HCT116 (cell line): ENCODE data around the gene HMGCL. TPM values are rescaled to one million over a fixed set of nuclear protein-coding genes. Genes with fewer than 3 reads are reported as not detected.

Source experiments
- ATAC-seq: fragments of 200-7000 bp; cut with Tn5 transposase; 2 replicates; pipeline ENCODE4 v1.9.1; 2020; ENCODE audit warnings: mild to moderate bottlenecking, moderate library complexity
- BruUV-seq: library from RNA; stranded (reverse); fragments of 400-500 nt; replicated peaks from 2 replicates; lab custom pipeline; 2021; lab: Mats Ljungman, UMichigan
- CTCF ChIA-PET: fragments of 300-600 bp; sonication (Branson Sonifier 250); formaldehyde crosslinking; loops from one replicate; lab custom pipeline; 2021; ENCODE audit warnings: antibody characterized with exemption; lab: Charles Lee
- POLR2A ChIA-PET: fragments of 300-600, 350-600 bp; sonication (Branson Sonifier 250); formaldehyde crosslinking; loops from one replicate; lab custom pipeline; 2021; ENCODE audit warnings: antibody characterized with exemption; lab: Charles Lee
- RAD21 ChIA-PET, 2 experiments: fragments of 300-600 bp; sonication (Branson Sonifier 250); formaldehyde crosslinking; loops; one replicate each; lab custom pipeline; 2023; ENCODE audit warnings: low total read pairs in 2 of 2; ENCODE audit not compliant: uncharacterized antibody in 2 of 2, unreplicated experiment in 2 of 2, low non-redundant PET in 1 of 2; lab: Charles Lee
- DNase-seq: peaks from one replicate; pipeline ENCODE4 v3.0.0-alpha.2; 2010; ENCODE audit warnings: low read depth, low spot score
- H2AFZ ChIP-seq: fragments of 200-600 bp; shearing (Covaris generic), sonication (generic); 2 replicates; pipeline ENCODE4 v1.6.1; 2017; ENCODE audit warnings: low read depth, mixed run types, mixed read lengths, antibody characterized with exemption, low read length; ENCODE audit not compliant: poor library complexity, severe bottlenecking
- H3K27ac ChIP-seq: 2 replicates; pipeline ENCODE4 v1.5.1; 2012; ENCODE audit warnings: low read depth, low read length
- H3K27me3 ChIP-seq: fragments of 200-600 bp; sonication (generic); 2 replicates; pipeline ENCODE4 v1.6.1; 2016; ENCODE audit warnings: mixed run types, low read length, mixed read lengths; ENCODE audit not compliant: insufficient read depth
- H3K36me3 ChIP-seq, 2 experiments: fragments of 200-500 bp in 1 of 2; fragments of 200-600 bp in 1 of 2; sonication (Bioruptor generic) in 1 of 2; sonication (generic) in 1 of 2; 2 replicates each; pipeline versions ENCODE4 v1.5.1 to v1.6.1; 2014 to 2016; ENCODE audit warnings: low read length in 2 of 2, inconsistent platforms in 1 of 2, mixed read lengths in 1 of 2, mixed run types in 1 of 2; ENCODE audit not compliant: insufficient read depth in 2 of 2, control insufficient read depth in 1 of 2
- H3K4me1 ChIP-seq, 2 experiments: fragments of 200-600 bp in 1 of 2; sonication (generic) in 1 of 2; 2 replicates each; pipeline versions ENCODE4 v1.5.1 to v1.6.1; 2012 to 2017; ENCODE audit warnings: low read length in 2 of 2, inconsistent platforms in 1 of 2, mild to moderate bottlenecking in 1 of 2, mixed read lengths in 1 of 2, mixed run types in 1 of 2, moderate library complexity in 1 of 2; ENCODE audit not compliant: insufficient read depth in 2 of 2, control insufficient read depth in 1 of 2
- H3K4me2 ChIP-seq: fragments of 200-600 bp; sonication (generic); 2 replicates; pipeline ENCODE4 v1.6.1; 2017; ENCODE audit warnings: mixed run types, low read length, mixed read lengths
- H3K4me3 ChIP-seq, 2 experiments: fragments of 200-600 bp in 1 of 2; sonication (generic) in 1 of 2; replicated peaks in 1 of 2; 2 replicates each; pipeline ENCODE4 v1.5.1; 2011 to 2016; ENCODE audit warnings: low read length in 2 of 2, control low read depth in 1 of 2, low read depth in 1 of 2, mild to moderate bottlenecking in 1 of 2, mixed read lengths in 1 of 2, mixed run types in 1 of 2
- H3K79me2 ChIP-seq: fragments of 200-600 bp; sonication (generic); 2 replicates; pipeline ENCODE4 v1.6.1; 2017; ENCODE audit warnings: mild to moderate bottlenecking, mixed run types, low read length, moderate library complexity, mixed read lengths; ENCODE audit not compliant: insufficient read depth
- H3K9ac ChIP-seq: fragments of 200-600 bp; sonication (generic); 2 replicates; pipeline ENCODE4 v1.6.1; 2016; ENCODE audit warnings: low read length, mixed read lengths
- H3K9me2 ChIP-seq: fragments of 200-600 bp; sonication (generic), shearing (Covaris generic); 2 replicates; pipeline ENCODE4 v1.6.1; 2017; ENCODE audit warnings: mixed run types, mild to moderate bottlenecking, moderate library complexity; ENCODE audit not compliant: insufficient read depth
- H3K9me3 ChIP-seq, 2 experiments: fragments of 200-500 bp in 1 of 2; fragments of 200-600 bp in 1 of 2; sonication (Bioruptor generic) in 1 of 2; sonication (generic) in 1 of 2; 2 replicates each; pipeline ENCODE4 v1.6.1; 2014 to 2017; ENCODE audit warnings: low read length in 2 of 2, mixed read lengths in 2 of 2, inconsistent platforms in 1 of 2, low read depth in 1 of 2, mild to moderate bottlenecking in 1 of 2, mixed run types in 1 of 2, moderate library complexity in 1 of 2; ENCODE audit not compliant: control insufficient read depth in 1 of 2, insufficient read depth in 1 of 2
- H4K20me1 ChIP-seq: fragments of 200-600 bp; sonication (generic), shearing (Covaris generic); 2 replicates; pipeline ENCODE4 v1.6.1; 2017; ENCODE audit warnings: mixed run types, mild to moderate bottlenecking, moderate library complexity; ENCODE audit not compliant: insufficient read depth
- ATF3 ChIP-seq: IDR thresholded peaks from 2 replicates; pipeline ENCODE4 v1.6.1; 2012
- CBX3 ChIP-seq: IDR thresholded peaks from 2 replicates; pipeline ENCODE4 v1.6.1; 2012; ENCODE audit warnings: low read depth
- CEBPB ChIP-seq: IDR thresholded peaks from 2 replicates; pipeline ENCODE4 v1.6.1; 2012; ENCODE audit warnings: low read depth
- EGR1 ChIP-seq: IDR thresholded peaks from 2 replicates; pipeline ENCODE4 v1.6.1; 2012; ENCODE audit warnings: low read depth
- ELF1 ChIP-seq: IDR thresholded peaks from 2 replicates; pipeline ENCODE4 v1.6.1; 2012; ENCODE audit warnings: low read depth, borderline replicate concordance
- EZH2 ChIP-seq: fragments of 200-600 bp; sonication (generic); IDR thresholded peaks from 2 replicates; pipeline ENCODE4 v1.6.1; 2017; ENCODE audit warnings: antibody characterized with exemption, mixed run types
- EZH2phosphoT487 ChIP-seq: fragments of 200-600 bp; IDR thresholded peaks from 2 replicates; pipeline ENCODE4 v1.6.1; 2018; ENCODE audit warnings: antibody characterized with exemption, borderline replicate concordance
- FOSL1 ChIP-seq: IDR thresholded peaks from 2 replicates; pipeline ENCODE4 v1.6.1; 2012; ENCODE audit warnings: low read depth
- JUND ChIP-seq: IDR thresholded peaks from 2 replicates; pipeline ENCODE4 v1.6.1; 2012
- POLR2AphosphoS5 ChIP-seq: IDR thresholded peaks from 2 replicates; pipeline ENCODE4 v1.6.1; 2011; ENCODE audit warnings: mild to moderate bottlenecking, low read depth, low read length, moderate library complexity
- RAD21 ChIP-seq: IDR thresholded peaks from 2 replicates; pipeline ENCODE4 v1.6.1; 2012; ENCODE audit warnings: low read depth, mild to moderate bottlenecking
- SIN3A ChIP-seq: IDR thresholded peaks from 2 replicates; pipeline ENCODE4 v1.6.1; 2012; ENCODE audit warnings: low read depth
- SP1 ChIP-seq: IDR thresholded peaks from 2 replicates; pipeline ENCODE4 v1.6.1; 2012; ENCODE audit warnings: low read depth
- SRF ChIP-seq: IDR thresholded peaks from 2 replicates; pipeline ENCODE4 v1.6.1; 2012; ENCODE audit warnings: low read depth
- TCF7L2 ChIP-seq: IDR thresholded peaks from 2 replicates; pipeline ENCODE4 v1.7.0; 2011; ENCODE audit warnings: borderline replicate concordance, inconsistent platforms; ENCODE audit not compliant: insufficient read depth, insufficient read length; ENCODE audit errors: extremely low read depth
- ZBTB33 ChIP-seq: IDR thresholded peaks from 2 replicates; pipeline ENCODE4 v1.6.1; 2011; ENCODE audit warnings: mild to moderate bottlenecking, low read length, moderate library complexity; ENCODE audit not compliant: insufficient replicate concordance; ENCODE audit errors: extremely low read depth
- ZNF274 ChIP-seq: fragments of 200-500 bp; sonication (Bioruptor generic); IDR thresholded peaks from 2 replicates; pipeline ENCODE4 v1.6.1; 2014; ENCODE audit warnings: mild to moderate bottlenecking, low read depth, low read length, inconsistent platforms
- intact Hi-C: fragments of 100-400 bp; cut with micrococcal nuclease; formaldehyde crosslinking; loops from 2 replicates; pipeline ENCODE4 v1.10.0; 2022
- total RNA-seq: library from RNA; stranded (reverse); gene quantifications from one replicate; pipeline ENCODE4 v1.2.1, GENCODE V29; 2021; ENCODE audit not compliant: unreplicated experiment
- TF ChIP-seq, protein P1 (sequence below): IDR thresholded peaks from 2 replicates; pipeline ENCODE4 v1.6.1; 2012
- TF ChIP-seq, protein P2 (sequence below): IDR thresholded peaks from 2 replicates; pipeline ENCODE4 v1.6.1; 2012; ENCODE audit warnings: low read depth
- TF ChIP-seq, protein P3 (sequence below), 3 experiments: fragments of 200-600 bp in 1 of 3; sonication (generic) in 1 of 3; IDR thresholded peaks in 2 of 3; conservative IDR thresholded peaks in 1 of 3; 2 replicates each; pipeline ENCODE4 v1.5.1; 2012 to 2017; ENCODE audit warnings: low read depth in 2 of 3, low read length in 2 of 3, antibody characterized with exemption in 1 of 3, borderline replicate concordance in 1 of 3, control low read depth in 1 of 3, mild to moderate bottlenecking in 1 of 3, mixed read lengths in 1 of 3, mixed run types in 1 of 3, moderate library complexity in 1 of 3; ENCODE audit not compliant: insufficient read depth in 1 of 3

HMGCL gene
- total RNA-seq, 1 experiment from 2014 or later, result 36.2 TPM

DNA sequence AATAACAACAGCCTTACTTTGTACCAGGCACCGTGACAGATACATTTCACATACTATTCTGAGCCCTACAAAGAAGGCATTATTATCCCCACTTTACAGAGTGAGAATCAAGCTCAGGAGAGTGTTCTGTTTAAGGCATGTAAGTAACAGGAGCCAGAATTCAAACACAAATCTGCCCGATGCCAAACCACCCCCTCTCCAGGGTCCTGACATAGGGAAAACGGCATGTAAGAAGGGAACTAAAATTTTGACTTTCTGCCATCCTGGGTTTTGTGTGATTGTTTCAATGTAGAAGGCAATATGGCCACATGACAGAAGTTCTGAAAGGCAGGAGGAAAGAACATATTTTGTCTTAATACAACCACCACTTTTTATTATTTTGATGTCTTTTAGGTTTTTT lies 37.4 kb upstream of the HMGCL start:
- no peak overlapping the region for H2AFZ ChIP-seq
- TF ChIP-seq EGR1, result no peak
- TF ChIP-seq SIN3A, result no peak
- TF ChIP-seq, protein P1, sequence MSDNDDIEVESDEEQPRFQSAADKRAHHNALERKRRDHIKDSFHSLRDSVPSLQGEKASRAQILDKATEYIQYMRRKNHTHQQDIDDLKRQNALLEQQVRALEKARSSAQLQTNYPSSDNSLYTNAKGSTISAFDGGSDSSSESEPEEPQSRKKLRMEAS, result no peak
- no peak for TF ChIP-seq JUND
- no peak for TF ChIP-seq CBX3
- TF ChIP-seq, protein P2, sequence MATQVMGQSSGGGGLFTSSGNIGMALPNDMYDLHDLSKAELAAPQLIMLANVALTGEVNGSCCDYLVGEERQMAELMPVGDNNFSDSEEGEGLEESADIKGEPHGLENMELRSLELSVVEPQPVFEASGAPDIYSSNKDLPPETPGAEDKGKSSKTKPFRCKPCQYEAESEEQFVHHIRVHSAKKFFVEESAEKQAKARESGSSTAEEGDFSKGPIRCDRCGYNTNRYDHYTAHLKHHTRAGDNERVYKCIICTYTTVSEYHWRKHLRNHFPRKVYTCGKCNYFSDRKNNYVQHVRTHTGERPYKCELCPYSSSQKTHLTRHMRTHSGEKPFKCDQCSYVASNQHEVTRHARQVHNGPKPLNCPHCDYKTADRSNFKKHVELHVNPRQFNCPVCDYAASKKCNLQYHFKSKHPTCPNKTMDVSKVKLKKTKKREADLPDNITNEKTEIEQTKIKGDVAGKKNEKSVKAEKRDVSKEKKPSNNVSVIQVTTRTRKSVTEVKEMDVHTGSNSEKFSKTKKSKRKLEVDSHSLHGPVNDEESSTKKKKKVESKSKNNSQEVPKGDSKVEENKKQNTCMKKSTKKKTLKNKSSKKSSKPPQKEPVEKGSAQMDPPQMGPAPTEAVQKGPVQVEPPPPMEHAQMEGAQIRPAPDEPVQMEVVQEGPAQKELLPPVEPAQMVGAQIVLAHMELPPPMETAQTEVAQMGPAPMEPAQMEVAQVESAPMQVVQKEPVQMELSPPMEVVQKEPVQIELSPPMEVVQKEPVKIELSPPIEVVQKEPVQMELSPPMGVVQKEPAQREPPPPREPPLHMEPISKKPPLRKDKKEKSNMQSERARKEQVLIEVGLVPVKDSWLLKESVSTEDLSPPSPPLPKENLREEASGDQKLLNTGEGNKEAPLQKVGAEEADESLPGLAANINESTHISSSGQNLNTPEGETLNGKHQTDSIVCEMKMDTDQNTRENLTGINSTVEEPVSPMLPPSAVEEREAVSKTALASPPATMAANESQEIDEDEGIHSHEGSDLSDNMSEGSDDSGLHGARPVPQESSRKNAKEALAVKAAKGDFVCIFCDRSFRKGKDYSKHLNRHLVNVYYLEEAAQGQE, result no peak
- TF ChIP-seq SP1, result no peak
- TF ChIP-seq TCF7L2, result no peak
- TF ChIP-seq EZH2, result no peak
- TF ChIP-seq CEBPB, result no peak
- TF ChIP-seq, protein P3, sequence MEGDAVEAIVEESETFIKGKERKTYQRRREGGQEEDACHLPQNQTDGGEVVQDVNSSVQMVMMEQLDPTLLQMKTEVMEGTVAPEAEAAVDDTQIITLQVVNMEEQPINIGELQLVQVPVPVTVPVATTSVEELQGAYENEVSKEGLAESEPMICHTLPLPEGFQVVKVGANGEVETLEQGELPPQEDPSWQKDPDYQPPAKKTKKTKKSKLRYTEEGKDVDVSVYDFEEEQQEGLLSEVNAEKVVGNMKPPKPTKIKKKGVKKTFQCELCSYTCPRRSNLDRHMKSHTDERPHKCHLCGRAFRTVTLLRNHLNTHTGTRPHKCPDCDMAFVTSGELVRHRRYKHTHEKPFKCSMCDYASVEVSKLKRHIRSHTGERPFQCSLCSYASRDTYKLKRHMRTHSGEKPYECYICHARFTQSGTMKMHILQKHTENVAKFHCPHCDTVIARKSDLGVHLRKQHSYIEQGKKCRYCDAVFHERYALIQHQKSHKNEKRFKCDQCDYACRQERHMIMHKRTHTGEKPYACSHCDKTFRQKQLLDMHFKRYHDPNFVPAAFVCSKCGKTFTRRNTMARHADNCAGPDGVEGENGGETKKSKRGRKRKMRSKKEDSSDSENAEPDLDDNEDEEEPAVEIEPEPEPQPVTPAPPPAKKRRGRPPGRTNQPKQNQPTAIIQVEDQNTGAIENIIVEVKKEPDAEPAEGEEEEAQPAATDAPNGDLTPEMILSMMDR (IDR thresholded peaks at IDR 0.05 in 2 of 3, conservative IDR thresholded peaks at IDR 0.05 in 1 of 3; ENCODE audit: borderline replicate concordance in 1 of 3, insufficient read depth in 1 of 3, low read depth in 2 of 3, low read length in 2 of 3), result no peak
- TF ChIP-seq FOSL1, result no peak
- no peak for TF ChIP-seq EZH2phosphoT487
- no peak for TF ChIP-seq ATF3
- no peak for TF ChIP-seq ELF1
- no peak for TF ChIP-seq ZBTB33
- no peak for TF ChIP-seq POLR2AphosphoS5
- no peak for TF ChIP-seq ZNF274
- TF ChIP-seq SRF, result no peak
- TF ChIP-seq RAD21, result no peak
- ATAC-seq (no peak), DNase-seq (no peak)
- intact Hi-C loops, result no loop called here
- CTCF ChIA-PET, result no interaction called here
- no TSS peak for BruUV-seq
- POLR2A ChIA-PET, result no interaction called here
- H3K36me3 ChIP-seq, result peaks cover 15 to 16% of the 10 kb centered on the region in 2 experiments; a peak in 3 of 4 replicates
- H3K27me3 ChIP-seq, result no peaks in the 10 kb centered on the region
- no peak overlapping the region for H3K4me2 ChIP-seq
- no peak overlapping the region for H3K9ac ChIP-seq
- peaks cover 4% of the 10 kb centered on the region; the same call in 1 of the 2 replicates for H3K79me2 ChIP-seq
- peaks cover 30 to 33% of the 10 kb centered on the region in 2 experiments for H3K4me1 ChIP-seq
- H3K4me3 ChIP-seq, result no peak overlapping the region
- RAD21 ChIA-PET, result no interaction called here
- H3K9me3 ChIP-seq, result no peaks in the 10 kb centered on the region
- no peaks in the 10 kb centered on the region for H4K20me1 ChIP-seq
- no peak overlapping the region for H3K27ac ChIP-seq
- H3K9me2 ChIP-seq, result no peaks in the 10 kb centered on the region
